AML-193 (cell line): ENCODE results near the gene ARHGEF10L.

ENCODE experiments used
- DNase-seq, 2 experiments: peaks; one replicate each; lab custom pipeline; 2025; lab: John Stamatoyannopoulos, UW

ARHGEF10L gene

DNA sequence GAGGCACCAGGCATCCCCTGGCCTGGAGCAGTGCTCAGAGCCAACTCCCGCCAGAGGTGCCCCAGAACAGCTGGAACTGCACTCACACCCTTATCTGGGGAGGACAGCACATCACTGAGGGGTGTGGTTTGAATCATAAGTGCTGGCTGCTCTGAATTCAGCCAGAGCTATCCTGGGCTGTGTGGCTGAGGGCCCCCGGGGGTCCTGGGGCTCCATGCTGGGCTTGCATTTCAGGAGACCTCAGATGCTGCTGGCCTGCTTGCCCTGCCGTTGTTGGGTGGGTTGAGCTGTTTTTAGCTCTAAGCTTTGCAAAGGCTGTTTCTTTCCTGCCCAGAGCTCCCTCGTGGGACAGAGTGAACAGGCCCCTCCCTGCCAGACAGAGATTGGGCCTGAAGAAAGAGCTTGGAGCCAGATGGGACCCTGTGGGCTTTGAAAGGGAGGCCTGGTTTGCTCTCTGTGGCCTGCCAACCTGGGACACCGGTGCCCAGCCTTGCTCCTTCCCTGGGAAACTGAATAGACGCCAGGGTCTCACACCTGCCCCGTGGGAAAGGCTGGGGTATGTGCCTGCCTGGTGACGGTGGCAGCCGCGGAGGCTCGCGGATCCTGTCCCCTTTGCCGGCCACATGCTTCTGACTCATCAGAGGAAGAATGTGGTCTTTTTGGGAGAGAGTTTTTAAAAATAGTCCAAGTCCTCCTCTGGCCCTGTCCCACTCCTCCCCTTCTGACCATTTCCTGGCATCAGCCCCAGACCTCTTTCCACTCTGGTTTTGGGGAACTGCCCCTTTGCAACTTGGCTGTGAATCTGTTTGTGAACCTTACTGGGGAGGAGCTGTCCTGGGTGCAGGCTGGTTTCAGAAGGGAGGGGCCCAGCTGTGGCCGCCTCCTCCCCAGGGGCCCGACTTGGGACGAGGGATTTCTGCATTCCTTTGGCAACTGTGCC is 30.0 kb downstream of the ARHGEF10L start:
- peak in 1 of 2 experiments; percentile 0 for DNase-seq

DNA sequence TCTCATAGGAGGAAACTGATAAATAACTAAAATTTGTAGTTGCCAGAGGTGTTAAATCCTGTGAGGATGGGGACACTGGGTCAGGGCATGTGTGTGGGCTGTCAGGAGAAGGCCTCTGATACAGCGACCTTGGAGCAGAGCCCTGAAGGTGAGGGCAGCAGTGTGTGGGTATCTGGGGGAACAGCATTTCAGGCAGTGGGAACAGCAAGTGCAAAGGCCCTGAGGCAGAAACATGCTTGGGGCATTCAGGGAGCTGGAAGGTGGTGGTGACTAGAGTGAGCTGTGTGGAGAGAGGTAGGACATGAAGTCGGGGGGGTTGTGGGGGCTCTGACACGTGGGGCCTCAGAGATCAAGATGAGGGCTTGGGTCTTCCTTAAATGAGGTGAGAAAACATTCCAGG is 30.7 kb downstream of the ARHGEF10L start:
- no peak for DNase-seq

DNA sequence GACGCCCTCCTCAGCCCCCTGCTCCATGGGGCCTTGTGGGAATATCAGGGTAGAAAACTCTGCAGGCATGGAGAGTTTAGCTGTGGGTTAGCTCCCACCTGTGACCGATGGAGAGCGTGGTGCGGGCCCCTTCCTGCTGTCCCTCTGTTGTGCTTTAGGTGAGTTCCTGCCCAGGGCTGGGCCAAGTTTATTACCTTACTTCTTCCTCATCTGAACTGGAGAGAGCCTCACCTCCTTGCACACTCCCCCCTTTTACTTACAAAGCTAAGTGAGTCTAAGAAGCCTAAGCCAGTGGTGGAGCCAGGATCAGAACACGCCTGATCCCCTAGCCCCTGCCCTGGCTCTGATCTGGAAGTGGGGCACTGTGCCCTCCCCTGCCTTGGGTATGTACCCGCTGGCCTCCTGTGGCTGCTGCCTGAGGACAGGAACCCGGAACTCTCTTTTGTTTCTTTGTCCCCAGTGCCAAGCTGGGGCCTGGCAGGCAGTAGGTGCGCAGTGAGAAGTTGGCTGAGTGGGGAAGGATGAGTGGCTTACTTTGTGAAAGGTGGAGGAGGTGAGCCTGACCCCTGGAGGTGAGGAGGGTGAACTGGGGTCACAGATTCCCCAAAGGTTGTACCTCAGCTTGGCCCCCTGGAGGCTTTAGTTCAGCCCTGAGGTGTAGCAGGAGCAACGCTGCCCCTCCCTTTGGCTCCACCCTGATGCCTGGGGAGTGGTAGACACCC is 32.9 kb downstream of the ARHGEF10L start:
- no peak for DNase-seq

DNA sequence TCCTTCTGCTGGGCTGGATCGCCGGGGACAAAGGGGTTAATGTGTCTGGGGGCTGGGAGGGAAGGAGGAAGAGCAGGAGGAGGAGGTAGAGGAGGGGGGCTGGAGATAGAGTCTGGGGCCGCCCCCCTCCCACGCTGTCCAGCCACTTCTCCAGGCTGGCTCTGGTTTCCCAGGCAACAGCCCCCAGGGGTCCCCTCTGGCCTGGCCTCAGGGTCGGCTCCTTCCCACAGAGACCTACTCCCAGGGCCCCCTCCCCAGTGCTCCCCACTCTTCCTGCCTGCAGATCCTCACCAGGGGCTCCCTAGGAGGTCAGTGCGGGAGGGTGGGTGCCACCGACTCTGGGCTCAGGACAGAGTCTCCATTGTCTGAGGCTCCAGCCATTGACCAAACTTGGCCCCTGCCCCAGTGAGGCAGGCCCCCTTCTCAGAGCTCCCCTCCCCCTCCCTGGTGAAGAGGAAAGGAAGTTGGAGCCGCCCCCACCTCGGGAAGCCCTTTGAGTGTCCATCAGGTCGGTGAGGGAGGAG is 34.1 kb downstream of the ARHGEF10L start:
- no peak for DNase-seq

DNA sequence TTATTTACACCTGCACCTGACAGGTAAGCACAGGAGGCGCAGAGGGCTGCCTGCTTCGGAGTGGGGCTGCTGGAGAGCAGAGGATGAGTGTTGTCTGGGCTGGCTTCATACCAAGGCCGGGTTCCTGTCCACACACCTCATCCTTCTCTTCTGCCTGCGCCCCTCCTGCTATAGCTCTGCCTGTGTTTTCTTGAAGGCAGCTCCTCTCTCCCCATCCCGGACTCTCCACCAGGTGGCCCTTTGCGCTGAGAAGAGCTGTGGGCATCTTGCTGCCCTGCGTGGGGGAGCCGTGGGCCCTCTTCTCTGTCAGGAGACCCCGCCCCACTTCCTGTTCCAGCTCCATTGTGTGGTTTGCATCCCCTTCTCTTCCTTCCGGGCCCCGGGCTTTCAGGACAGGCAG is 35.0 kb downstream of the ARHGEF10L start:
- no peak for DNase-seq

DNA sequence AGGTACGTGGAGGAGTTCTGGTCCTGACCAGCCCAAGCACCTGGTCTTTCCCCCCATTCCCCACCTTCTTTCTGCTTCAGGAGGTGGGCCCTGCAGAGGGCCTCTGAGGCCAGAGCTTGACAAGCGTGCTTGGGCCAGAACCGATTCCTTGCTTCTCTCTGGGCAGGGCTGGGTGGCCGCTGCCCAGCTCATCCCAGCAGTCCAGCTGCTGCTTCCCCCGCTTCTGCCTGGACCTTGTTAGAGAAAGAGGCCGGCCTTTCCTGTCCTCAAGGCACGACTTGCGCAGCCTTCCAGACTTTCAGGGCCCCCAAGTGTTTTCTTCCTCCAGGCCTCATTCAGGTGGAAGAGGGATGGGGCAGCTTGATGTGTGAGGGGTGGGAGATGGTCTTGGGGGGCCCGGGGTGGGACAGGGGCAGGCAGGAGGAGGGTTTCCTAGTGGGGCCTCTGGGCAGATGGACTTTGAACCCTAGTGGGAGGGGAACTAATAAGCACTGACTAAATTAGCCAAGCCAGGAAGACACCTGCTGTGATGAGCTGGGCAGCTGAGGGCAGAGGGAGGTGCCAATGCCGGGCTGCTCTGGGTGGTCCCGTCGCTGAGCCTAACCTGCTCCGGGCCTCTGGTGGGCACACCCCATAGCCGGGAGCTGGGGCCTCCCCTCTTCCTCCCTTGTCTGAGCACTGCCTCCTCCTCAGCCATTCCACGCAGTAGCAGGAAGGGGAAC is 36.5 kb downstream of the ARHGEF10L start:
- no peak for DNase-seq

DNA sequence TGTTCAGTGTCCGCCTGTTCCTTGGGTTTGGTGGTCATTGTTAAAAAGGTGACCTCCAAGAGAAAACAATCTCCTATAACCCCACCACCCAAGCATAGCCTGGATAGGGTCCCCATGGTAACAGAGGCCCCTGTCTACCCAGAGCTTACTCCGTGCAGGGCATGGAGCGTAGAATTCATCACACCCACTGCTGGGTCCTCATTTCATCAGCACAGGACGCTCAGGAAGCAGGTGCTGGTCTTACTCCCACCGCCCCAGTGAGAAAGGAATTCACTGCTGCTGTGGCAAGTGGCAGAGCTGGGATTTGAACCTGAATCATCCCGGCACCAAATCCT is 37.0 kb downstream of the ARHGEF10L start:
- DNase-seq = no peak

DNA sequence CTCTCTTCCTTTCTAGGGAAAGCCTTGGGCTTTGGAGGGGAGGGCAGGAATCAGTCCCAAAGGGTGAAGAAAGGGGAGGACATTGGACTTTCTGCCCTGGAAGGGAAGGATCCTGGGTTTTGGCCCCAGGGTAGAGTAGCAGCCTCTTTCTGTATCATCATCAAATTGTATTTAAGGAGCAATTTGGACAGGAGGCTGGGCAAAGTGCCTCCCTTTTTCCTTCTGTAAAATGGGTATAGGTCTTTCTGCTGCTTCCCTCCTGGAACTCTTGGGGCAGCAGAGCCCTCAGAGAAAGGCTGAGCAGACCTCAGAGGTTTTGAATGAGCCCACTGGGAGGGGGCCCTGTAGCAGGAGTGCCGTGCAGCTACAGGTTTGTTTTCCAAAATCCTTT is 38.4 kb downstream of the ARHGEF10L start:
- DNase-seq = no peak

DNA sequence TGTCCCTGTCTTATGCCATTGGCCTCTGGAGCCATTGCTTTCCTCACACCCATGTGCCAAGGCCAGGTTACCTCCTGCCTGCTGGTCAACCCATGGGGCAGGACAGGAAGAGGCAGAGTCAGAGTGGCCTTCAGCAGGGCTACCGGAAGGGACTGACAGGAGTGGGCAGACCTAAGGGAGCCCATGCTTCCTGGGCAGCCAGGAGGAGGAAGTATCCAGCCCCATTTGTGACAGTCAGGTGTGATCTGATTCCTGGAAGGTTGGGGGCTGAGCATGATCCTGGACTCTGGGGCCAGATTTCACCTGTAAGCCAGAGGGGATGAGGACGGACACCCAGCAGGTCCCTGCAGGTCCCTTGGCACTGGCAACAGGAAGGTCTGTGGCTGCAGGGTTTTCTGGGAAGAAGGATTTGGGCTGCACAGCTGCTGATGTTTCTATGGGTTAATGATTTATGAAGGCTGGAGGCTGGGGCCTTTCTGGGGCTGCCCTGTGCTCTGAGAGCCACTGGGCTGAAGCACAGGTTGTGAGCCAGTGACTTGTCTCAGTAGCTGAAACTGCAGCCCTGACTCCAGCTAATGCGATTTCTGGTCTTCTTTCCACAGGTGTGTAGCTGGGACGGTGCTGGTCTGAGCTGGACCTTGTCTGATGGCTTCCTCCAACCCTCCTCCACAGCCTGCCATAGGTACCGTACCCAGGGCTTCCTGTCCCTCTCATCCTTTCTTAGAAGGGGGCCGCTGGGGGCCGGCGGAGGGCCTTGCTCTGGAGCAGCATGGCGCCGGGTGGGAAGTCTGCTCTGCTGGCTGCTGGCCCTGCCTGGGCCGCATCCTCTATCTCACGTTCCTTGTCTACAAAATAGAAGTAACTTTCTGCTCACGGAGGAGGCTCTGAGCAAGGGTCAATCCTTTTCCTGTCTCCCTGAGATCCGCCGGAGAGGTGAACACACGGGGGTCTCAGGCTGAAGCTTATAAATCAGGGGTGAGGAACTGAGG is 40.7 kb downstream of the ARHGEF10L start:
- no peak for DNase-seq

DNA sequence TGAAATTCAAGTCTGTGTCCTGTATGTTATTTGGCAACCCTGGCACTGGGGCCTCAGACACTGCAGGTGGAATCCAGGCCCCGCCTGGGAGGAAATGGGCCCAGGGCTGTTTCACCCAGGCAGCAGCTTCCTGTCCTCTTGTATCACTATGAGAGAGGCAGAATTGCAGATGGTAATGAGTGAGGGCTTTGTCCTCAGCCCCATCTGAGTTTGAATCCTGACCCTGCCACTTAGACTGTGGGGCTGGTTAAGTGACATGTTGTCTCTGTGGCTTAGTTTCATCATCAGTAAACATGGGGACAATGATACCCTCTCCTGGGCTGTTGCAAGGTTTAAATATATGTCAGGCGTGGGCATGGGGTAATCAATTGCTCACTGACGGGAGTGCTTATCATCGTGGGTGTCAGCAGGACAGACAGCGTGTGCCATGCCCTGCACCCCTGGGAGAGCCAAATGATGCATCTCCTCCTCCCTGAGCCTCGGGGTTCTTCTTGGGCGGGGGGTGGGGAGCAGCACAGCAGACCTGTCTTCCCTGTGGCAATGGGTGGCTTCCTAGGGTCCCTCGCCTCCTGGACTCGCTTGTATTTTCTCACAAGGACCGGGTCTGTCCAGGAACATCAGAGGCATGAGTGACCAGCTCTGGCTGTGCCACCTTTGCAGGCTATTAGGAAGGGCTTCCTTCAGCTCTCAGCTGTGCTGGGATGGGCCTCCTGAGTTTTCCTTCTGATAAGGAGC is 42.1 kb downstream of the ARHGEF10L start:
- no peak for DNase-seq

DNA sequence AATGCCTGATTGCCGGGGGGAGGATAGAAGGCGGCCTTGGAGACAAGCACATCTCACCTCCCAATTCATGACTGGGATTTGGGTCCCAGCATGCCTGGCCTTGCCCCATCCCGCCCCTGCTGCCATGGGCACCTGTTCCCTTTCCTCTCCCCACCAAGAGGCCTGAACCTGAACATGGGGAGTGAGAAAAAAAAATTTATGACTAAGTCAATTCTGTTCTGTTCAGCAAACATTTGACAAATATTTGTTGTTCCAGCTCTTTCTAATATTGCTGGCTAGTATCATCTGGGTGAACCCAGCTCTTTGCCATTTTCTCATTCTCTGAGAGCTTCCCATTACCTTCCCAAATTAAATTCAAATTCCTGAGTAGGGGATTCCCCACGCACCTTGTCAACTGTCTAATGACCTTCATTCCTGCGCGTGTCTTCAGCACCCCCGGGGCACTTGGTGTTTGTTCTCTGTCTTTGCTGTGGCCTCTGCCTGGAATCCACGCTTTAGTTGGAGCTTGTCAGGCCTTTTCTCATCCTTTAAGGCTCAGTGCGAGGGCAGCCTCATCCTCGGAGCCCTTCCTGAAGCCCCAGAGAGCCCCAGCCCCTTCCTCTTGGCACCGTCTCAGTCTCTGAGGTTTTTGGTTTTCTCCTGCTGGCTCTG is 42.8 kb downstream of the ARHGEF10L start:
- DNase-seq = no peak

DNA sequence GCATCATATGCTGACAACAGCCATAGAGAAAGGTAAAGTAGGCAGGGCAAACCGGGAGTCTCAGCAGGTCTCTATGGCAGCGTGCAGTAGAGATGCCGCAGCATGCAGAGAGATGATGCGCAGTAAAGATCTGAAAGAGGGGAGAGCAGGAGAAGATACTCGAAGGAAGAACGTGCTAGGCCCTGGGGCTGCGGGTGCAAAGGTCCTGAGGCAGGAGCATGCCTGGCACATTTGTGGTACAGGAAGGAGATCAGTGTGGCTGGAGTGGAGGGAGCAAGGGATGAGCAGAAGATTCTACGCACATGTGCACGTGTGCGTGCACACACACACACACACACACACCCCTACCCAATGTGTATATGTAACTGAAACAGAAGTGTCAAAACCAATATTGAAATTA is 45.0 kb downstream of the ARHGEF10L start:
- no peak for DNase-seq

DNA sequence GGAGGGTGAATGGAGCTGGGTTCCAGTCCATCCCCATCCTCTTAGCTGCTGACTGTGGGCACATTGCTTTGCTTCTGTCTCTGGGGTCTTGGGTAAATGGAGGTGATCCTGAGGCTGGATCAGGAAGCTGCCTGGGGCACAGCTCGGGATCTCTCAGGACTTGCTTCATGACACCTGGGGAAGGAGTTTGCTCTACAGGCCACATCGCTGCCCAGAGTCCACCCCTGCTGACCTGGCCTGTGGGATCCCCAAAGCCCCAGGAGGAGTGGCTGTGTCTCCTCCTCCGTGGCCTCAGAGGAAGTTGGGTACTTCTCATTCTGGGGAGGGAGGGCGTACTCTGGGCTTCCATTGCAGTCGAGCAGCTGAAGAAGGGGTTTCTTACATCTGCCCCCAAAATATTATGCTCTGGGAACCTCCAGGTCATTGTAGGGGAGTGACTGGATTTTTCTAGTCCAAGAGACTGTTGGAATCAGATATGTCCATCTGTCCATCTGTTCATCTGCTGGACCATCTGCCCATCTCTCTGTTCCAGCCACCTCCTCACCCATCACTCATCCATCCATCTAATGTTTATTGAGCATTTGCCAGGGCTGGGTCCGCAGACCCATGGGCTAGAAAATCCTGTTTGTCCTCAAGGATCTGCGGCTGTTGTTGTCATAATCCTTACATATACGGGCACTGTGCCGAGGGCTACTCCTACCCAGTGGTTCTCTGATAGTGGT is 45.9 kb downstream of the ARHGEF10L start:
- DNase-seq = no peak

DNA sequence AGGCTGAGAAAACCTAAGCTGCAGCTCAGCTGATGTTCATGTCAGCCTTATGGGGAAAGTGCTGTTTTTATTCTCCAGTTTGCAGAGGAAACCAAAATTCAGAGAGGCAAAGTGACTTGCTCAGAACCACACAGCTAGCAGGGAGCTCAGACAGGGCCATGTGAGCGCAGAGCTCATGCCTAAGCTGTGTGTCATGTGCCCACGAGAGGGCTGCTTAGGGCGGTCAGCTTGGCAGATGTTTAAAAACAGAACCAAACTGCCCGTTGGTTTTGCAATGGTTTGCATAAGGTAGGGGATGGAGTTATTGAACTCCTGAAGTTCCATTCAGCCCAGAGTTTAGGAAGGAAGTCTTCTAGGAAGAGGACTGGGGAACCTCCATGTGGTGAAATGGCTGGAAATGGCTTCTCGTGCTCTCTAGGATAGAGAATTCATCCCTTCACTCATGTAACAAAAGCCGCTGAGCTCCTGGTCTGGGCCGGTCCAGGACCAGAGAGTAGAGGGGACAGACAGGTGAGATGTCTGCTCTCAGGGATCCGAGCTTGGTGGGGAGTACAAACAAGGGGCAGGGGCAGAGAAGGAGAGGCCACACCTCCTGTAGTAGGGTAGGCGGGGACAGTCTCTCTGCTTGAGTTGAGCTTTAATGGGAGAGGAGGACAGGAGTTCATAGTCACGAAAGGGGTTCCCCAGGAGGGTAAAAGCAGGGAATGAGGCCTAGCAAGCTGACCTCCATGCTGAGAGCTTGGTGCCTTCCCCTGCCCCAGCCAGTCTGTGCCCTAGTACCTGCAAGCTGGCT is 46.9 kb downstream of the ARHGEF10L start:
- no peak for DNase-seq

DNA sequence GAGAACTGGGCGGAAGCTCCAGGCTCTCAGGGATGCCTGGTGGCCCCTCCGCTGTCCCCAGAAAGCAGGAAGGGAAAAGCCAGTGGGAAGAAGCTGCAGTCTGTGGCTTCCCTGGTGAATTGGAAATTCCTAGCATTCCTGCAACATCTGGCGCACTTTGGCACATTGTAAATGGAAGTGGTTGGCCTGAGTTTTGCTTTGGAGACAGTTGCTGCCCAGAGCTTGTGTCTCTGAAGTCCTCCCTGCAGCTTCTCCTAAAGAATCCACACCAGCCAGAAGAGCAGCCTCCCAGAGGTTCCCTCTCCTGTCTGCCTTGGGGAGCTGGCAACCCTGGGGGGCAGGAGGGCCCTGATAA is 48.2 kb downstream of the ARHGEF10L start:
- DNase-seq = no peak

DNA sequence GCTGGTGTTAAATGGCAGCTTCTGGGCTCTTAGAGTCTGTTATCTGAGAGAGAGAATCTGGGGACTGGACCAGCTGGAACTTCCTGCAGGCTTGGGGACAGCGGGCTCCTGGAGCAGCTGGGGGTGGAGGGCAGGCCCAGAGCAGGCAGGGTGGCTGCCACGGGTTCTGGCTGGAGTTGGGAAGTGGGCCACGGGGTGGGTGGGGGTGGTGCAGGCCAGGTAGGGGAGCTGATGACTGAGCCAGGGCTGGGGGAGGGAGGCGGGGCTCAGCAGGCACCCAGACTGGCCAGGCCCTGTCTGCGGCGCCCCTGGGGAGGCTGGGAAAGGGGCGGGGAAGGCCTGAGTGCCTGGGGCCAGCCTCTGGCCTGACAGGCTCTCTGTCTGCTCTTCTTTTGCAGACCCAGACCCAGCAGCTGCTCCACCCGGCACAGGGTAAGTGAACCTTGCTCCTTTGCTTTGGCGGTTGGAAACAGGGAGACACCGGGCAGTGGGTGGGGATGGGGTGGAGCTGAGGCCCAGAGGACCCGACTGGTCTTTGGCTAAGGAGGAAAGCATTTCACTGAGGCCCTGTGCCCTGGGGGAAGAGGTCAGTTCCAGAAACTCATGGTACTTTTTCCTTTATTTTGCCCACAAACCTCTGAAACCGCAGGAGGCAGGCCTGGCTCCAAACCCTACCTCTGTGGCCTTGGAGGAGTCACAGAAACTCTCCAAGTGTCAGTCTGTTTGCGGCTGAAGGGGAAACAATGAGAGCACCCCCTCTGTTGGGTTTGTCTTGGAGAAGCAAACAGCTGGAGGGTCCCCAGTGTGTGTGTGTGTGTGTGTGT is 48.8 kb downstream of the ARHGEF10L start:
- no peak for DNase-seq

DNA sequence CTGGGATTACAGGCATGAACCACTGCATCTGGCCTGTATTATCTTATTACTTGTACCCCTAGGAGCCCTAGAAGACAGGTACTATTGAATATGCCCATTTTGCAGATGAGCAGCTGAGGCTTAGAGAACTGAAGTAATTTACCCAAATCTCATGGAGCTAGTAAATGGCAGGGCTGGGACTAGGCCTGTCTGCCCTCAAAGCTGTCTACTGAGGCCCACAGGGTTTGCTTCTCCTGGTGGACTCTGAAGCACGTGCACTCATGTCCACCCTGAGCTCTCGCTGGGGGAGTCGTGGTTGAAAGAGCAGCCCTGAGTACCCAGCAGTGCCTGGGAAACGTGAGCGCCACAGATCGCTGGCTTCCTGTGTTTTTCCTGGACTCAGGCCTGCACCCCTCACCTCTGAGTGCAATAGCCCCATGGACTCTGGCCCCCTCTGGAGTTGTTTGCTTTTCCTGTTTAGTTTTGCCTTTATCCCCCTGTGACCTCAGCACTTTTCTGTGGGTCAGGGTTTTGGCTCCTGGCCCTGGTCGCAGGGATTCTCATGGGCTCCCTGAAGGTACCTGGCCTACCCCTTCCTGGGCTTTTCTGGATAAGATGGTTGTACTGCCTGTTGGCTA is 52.4 kb downstream of the ARHGEF10L start:
- DNase-seq = no peak
